Measurements from ENCODE around the gene KRT17. TPM values are rescaled to one million over a fixed set of nuclear protein-coding genes. Genes with fewer than 3 reads are reported as not detected.

The KRT17 gene
- total RNA-seq, 1 donor from 2014 or later: 5.9 TPM

- no peak for TF ChIP-seq CTCF (IDR thresholded peaks at IDR 0.05)
- Histone ChIP-seq H3K9me3 (no peaks in the 10 kb centered on the region), H3K4me1 (no peaks in the 10 kb centered on the region), H3K36me3 (no peaks in the 10 kb centered on the region), H3K4me3 (no peak overlapping the region), H3K27ac (no peak overlapping the region), H3K27me3 (no peaks in the 10 kb centered on the region)
- intact Hi-C loops (cut with DNase I): no loop called here
- ATAC-seq (no peak), DNase-seq (no peak)
Measured at GRCh38 chr17:41659427-41660212, 35.2 kb upstream of the KRT17 start.

GRCh38 chr17:41658846-41659245, 34.5 kb upstream of the KRT17 start:
- H3K27ac ChIP-seq: no peak overlapping the region
- no peaks in the 10 kb centered on the region for H3K9me3 ChIP-seq
- intact Hi-C loops (cut with DNase I): no loop called here
- peaks cover 5% of the 10 kb centered on the region for H3K4me1 ChIP-seq
- H3K4me3 ChIP-seq: no peak overlapping the region
- DNase-seq (no peak), ATAC-seq (no peak)
- no peaks in the 10 kb centered on the region for H3K27me3 ChIP-seq
- no peak for TF ChIP-seq CTCF (IDR thresholded peaks at IDR 0.05)
- H3K36me3 ChIP-seq: no peaks in the 10 kb centered on the region

GRCh38 chr17:41657936-41658335, 33.6 kb upstream of the KRT17 start:
- DNase-seq (no peak), ATAC-seq (no peak)
- peaks cover 8% of the 10 kb centered on the region for H3K4me1 ChIP-seq
- no peaks in the 10 kb centered on the region for H3K36me3 ChIP-seq
- no peak for TF ChIP-seq CTCF (IDR thresholded peaks at IDR 0.05)
- intact Hi-C loops (cut with DNase I): no loop called here
- H3K27ac ChIP-seq: peak overlapping the region; percentile 36
- no peaks in the 10 kb centered on the region for H3K9me3 ChIP-seq
- no peaks in the 10 kb centered on the region for H3K27me3 ChIP-seq
- no peak overlapping the region for H3K4me3 ChIP-seq

GRCh38 chr17:41657176-41657754, 32.9 kb upstream of the KRT17 start:
- intact Hi-C loops (cut with DNase I): no loop called here
- no peaks in the 10 kb centered on the region for H3K9me3 ChIP-seq
- no peak for ATAC-seq

GRCh38 chr17:41656249-41657023, 32.1 kb upstream of the KRT17 start:
- no peak for DNase-seq
- TF ChIP-seq CTCF (IDR thresholded peaks at IDR 0.05): no peak
- ATAC-seq: no peak
- H3K36me3 ChIP-seq: no peaks in the 10 kb centered on the region
- no peak overlapping the region for H3K4me3 ChIP-seq
- no peaks in the 10 kb centered on the region for H3K27me3 ChIP-seq
- no peaks in the 10 kb centered on the region for H3K9me3 ChIP-seq
- intact Hi-C loops (cut with DNase I): no loop called here
- H3K4me1 ChIP-seq: peaks cover 8% of the 10 kb centered on the region
- H3K27ac ChIP-seq: peak overlapping the region; percentile 86

More at GRCh38 chr17:41657176-41657754, 32.9 kb upstream of the KRT17 start:
- Histone ChIP-seq H3K27ac (peak overlapping the region; percentile 86), H3K4me1 (peaks cover 8% of the 10 kb centered on the region), H3K36me3 (no peaks in the 10 kb centered on the region), H3K27me3 (no peaks in the 10 kb centered on the region), H3K4me3 (no peak overlapping the region)
- DNase-seq: no peak
- no peak for TF ChIP-seq CTCF (IDR thresholded peaks at IDR 0.05)

All from upper lobe of right lung (tissue), 1 donor.